Activated CD4-positive, alpha-beta T cell treated with anti-CD3 and anti-CD28 coated beads, Interleukin-2, Interleukin-4, amounts not matched to agents 100 ng/mL and 50 ng/mL, durations not matched to agents 16 hours and 8 hours (primary cell): Measurements from ENCODE around the gene TINAGL1.

Experiments used
- DNase-seq: peaks from one replicate; pipeline ENCODE4 v3.0.0-alpha.2; 2020; ENCODE audit warnings: low spot score

TINAGL1 gene

DNA sequence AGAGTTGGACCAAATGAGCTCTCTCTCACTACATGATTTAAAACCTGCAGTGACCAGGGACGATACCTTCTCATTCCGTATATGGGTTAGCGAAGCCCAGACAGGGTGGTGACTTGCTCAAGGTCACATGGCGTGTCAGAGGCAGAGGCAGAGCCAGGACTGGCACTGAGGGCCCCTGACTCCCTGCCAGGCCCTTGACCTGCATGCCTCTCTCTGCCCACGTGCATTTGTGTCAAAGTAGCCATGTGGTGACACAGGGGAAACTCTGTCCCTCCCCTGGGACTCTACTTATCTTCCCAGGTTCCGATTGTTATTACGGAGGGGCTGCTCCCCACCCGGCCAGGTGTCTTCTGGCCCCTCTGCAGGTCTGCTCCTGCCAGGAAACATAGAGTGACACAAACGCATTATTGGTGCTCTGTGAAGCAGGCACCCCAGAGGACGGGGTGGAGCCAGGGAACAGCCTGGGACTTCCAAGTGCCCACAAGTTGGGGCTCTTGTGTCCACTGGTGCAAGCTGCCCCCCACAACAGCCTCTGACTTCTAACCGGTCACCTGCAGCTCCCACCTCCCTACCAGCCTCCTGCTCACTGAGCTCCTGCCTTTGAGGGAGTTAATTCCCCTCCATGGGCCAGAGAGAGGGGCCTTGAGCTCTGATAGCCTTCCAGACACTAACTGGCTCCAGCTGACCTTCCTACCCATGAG, 7.3 kb upstream of the TINAGL1 start:
- DNase-seq = no peak

DNA sequence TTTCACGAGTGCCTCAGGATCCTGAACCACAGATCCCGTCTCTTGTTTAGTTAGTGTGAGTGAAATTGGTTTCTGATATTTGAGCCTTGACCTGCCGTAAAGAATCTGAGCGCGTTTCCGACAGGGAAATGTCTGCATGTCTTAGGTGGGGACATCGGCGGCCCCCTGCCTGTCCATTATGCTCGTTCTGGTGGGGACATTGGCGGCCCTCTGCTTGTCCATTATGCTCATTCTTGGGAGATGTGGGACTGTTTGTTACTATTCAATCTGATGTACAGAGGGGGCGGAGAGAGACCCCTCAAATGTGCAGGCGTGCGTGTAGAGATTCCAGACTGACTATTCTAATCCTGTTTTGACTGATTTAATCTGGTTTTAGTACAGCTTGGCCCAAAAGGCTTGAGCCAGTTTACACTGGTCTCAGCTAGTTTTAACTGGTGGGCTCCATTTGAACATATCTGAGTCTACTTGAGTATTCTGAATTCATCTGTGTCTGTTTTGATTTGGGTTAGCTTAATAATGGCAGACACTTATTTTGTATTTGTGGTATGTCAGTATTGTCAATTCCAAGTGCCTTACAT, 6.6 kb upstream of the TINAGL1 start:
- no peak for DNase-seq

DNA sequence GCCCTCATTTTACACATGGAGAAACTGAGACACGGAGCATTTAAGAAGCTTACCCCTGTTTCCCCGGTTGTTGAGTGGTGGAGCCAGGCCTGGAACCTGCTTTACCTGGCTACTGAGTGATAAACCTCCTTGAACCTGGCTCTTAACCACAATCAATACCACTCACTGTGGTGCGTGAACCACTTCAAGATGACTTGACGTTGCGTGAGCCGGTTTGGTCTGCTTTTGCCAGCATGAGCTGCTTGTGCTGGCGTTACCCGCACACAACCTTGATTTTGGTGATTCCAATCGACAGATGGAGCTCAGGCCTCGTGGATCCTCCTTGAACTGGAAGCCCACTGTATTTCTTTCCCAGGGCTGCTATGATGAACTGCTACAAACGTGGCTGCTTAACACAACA, 6.1 kb upstream of the TINAGL1 start:
- DNase-seq = no peak

DNA sequence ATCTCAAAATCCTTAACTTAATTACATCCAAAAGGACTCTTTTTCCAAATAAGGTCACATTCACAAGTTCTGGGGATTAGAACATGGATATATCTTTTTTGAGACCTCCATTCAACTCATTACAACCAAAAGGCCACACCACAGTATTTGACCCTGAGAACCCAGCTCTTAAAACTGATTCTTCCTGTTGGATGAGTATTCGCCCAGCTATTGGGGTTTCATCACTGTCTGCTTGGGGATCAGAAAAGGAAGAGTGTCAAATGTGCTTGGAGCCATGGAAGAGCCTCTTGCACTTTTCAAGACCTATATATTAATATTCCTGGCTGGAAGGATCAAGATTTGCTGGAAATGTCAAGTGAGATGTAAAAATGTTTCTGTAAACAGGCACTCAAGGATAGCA, 5.4 kb upstream of the TINAGL1 start:
- no peak for DNase-seq

DNA sequence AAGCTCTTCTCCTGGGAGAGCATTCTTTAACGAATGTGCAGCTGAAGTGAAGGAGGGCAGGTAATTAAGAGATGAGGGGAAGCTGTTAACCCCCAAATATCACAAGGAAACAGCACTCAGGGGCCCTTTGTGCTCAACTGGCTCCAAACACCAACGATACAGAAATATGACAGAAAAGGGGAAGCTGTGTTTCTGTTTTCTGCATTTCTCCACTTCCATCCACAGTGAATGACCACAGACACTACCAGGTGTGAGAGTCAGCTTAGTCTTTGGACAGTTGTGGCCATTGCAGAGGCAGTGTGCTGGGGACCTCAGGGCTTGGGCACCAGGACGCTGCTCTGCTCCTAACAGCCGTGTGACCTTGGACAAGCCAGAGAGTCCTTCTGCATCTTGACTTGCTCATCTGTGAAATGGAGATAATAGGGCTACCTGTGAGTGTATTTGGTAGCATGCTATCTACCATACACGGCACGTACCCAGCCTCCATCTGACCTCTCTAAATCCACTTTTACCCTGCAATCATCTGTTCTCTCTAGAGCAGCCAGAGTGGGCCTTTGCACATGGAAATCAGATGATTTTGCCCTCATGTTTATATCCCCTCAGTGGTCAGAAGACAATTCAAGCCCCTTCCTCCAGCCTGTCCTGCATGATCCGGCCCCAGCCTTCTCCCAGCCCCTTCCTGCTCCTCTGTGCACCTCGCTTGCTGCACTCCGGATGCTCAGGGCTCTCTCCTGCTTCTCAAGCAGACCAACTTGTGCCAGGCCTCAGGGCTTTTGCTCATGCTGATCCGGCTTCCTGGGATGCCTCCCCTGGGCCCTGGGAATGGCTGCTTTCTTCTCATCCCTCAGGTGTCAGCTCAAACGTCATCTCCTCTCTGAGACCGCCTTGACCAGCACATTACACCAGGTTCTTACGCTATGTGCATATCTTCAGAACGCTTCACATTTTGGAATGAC, 4.7 kb upstream of the TINAGL1 start:
- DNase-seq = no peak

DNA sequence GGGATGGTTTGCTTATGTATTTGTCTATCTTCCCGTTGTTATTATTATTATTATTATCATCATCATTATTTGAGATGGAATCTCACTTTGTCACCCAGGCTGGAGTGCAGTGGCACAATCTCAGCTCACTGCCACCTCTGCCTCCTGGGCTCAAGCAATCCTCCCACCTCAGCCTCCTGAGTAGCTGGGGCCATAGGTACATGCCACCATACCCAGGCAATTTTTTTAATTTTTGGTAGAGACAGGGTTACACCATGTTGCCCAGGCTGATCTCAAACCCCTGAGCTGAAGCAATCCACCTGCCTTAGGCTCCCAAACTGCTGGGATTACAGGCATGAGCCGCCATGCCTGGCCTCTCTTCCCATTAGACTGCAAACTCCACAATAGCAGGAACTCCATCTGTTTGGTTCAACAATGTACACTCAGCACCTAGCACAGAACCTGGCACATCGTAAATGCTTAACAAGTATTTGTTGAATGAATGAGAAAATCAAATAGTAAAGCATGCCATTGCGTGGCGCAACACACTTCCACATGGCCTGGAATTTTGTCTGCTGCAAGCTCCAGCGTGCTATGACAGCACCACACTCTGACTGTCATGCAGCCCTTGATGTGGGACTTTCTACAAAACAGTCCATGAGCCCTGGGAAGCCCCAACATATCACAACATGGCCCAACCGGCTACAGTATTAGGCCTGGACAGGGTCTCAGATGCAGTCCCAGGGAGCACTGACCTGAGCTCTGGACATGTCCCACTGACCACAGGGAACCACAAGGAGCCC, 3.8 kb upstream of the TINAGL1 start:
- no peak for DNase-seq

DNA sequence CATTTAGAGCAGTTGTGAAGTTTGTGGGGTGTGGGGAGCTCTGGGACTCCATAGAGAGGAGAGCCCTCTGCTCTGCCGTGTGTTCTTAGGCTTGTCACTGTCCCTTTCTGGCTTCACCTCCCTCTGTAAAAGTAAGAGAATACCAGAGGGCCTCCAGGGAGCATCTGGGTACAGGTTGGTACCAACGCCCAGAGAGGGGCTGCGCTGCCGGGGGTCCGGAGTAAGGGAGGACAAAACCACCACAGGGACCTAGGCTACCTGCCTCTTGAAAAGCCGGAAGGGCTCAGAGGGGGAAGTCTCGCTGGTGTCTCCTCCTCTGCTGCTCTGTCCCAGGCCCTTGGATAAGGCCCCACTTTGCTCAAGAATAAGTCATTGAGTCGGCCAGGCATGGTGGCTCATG, 3.1 kb upstream of the TINAGL1 start:
- no peak for DNase-seq

DNA sequence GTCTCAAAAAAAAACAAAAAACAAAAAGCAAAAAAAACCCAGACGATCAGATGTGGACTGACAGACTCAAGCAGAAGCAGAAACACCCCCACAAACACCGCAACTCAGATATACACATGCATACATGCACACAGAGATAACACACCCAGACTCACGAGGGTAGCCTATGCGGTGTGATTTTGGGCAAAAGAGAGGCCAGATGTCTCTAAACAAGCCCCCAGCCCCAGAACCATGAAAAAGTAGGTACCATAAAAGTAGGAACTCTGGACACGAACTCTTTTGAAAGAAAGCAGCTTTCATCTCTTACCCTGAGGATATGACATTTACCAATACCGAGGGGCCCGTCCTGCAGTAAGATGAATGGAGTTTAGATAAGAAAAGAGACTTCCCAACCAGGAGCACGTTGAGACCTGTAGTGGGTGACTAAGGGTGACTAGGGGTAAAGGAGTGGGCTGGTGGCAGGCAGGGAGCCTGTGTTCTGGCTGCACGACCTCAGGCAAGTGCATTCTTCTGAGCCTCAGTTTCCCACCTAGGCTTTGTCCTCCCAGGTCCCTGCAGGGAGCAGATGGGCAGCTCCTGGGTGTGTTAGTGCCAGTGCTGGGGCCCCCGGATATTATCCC, 1.5 kb upstream of the TINAGL1 start:
- no peak for DNase-seq

DNA sequence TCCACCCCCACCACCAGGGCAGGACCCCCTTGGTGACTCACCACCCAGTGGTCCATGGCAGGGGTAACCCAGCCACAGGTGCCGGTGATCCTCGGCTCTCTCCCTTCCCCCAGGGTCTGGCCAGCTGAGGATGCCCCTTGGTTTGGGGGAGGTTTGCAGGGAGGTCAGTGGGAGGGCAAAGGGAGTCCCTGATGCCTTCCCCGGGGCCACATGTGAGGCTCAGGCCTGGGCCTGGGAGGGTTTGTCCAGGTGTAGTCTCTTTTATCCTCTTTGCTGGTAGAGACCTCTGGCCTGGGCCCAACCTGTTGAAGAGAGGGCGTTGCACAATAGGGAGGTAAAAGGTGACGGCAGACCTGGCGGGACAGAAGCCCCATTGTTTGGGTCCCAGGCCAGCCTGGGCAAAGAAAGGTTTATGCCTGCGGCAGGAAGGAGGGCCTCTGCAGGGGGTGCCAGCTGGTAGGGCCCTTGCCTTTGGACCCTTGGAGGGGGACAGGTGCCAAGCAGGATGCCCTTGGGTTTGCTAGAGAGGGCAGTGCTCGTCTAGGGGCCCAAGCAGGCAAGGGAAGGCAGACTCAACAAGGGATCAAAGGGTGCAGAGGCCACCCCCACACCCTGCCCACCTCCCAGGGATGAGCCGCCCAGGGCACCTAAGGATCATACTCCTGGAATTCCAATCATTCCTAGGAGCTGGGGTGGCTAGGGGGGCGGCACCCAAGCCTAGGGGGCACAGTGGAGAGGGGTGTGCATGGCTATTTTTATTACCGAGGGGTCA, 760 bp upstream of the TINAGL1 start:
- DNase-seq = no peak

DNA sequence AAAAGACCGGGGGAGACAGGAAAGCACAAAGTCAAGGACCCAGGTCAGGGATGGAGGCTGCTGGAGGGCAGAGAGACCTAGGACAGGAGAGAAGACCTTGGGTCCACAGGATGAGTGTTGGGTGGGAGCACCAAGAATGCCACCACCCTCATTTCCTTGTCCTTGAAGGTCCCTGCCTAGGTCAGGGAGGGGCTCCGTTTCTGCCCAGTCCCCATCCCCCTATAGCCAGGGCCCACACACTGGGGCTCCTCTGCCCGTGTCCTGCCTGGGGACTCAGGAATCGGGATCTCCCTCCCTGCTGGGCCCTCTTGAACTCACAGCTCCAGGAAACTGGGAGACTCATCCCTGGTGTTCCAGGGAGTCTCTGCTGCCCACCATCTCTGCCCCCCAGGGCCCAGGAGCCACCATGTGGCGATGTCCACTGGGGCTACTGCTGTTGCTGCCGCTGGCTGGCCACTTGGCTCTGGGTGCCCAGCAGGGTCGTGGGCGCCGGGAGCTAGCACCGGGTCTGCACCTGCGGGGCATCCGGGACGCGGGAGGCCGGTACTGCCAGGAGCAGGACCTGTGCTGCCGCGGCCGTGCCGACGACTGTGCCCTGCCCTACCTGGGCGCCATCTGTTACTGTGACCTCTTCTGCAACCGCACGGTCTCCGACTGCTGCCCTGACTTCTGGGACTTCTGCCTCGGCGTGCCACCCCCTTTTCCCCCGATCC, 584 bp downstream of the TINAGL1 start:
- DNase-seq = no peak

DNA sequence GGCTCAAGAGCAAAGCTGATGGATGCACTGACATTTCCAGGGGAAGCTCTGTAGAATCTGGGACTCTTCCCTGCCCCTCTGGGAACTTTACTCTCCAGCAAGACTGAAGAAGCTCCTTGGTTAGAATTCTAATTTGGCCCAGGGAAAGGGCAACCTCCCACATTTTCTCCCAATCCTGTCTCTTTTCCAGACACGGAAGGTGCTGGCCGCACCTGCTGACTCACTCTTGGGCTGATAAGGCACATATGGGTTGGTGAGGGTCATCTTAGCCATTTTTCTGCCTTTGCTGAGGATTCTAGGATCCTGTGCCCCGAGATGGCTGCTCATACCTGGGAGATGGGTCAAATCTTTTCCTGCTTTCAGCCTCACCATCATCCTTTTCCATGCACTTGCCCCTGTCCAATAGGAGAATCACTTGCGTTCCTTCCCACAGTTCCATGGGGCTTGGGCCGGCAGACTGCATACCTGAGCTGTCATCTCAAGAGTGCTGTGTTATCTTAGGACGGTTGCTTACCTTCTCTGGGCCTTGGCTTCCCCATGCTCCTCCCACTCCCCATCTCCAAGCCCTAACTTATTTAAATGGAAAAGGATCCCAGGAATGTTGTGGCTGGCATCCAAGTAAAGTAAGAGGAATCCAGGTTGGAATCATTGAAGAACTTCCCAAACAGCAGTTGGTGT, 1.3 kb downstream of the TINAGL1 start:
- DNase-seq = no peak

DNA sequence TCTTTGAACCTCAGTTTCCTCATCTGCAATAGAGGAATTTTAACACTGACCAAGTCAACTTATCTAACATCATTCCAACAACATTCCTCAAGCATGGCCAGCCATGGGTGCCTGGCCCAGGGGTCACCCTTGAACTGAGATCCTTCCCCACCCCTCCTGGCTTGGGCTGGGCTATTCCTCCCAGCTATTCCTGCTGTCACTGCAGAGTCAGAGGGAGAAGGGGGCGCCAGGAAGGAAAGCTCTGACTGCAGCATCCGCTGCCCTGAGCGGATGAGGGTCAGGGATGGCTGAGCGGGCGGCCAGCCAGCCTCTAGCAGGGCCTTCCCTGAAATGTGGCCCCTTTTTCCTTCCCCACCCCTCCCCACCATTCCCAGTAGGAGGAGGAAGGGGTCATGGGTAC, 3.1 kb downstream of the TINAGL1 start:
- no peak for DNase-seq

DNA sequence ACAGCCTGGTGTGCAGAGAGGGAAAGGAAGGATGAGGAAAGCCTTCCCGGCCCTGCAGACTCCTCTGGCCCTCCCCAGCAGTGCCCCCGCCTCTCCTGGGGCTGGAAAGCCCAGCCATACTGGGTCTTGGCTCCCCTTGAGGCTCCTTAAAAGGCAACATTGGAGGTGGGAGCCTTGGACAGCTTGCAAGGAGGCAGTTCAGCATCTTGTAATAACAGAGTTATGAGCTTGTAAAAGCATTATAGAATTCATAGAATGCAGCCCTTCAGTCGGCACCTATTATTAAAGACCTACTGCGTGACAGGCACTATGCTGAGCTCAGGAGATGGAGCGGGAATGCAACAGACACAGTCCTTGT, 4.2 kb downstream of the TINAGL1 start:
- DNase-seq = no peak

DNA sequence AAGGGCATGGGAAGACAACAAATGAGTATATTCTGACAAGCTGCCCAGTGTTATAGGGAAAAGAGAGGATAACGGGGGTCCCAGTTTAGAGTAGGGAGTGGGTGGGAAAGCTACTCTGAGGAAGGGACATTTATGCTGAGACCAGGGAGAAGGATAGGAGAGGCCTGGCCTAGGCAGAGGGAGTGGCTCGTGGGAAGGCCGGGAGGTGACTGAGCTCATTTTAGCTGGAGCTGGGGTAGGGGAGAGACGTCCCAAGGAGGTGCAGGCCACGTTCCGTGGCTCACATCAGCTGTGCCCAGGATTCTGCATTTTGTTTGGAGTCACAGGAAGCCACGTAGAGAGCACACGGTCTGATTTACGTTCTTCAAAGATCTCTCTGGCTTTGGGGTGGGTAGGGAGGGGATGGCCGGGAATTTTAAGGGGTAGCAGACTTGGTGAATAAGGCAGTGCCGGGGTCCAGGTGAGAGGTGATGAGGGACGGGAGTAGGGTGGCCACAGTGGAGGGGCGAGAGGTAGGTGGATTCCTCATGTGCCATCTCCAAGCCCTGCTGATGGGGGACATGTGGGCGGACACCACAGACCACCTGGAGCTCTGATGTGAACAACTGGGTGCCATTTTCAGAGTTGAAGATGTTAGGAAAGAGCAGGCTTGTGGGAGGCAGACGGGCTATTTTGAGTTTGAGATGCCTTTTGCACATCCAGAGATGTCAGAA, 4.7 kb downstream of the TINAGL1 start:
- no peak for DNase-seq

DNA sequence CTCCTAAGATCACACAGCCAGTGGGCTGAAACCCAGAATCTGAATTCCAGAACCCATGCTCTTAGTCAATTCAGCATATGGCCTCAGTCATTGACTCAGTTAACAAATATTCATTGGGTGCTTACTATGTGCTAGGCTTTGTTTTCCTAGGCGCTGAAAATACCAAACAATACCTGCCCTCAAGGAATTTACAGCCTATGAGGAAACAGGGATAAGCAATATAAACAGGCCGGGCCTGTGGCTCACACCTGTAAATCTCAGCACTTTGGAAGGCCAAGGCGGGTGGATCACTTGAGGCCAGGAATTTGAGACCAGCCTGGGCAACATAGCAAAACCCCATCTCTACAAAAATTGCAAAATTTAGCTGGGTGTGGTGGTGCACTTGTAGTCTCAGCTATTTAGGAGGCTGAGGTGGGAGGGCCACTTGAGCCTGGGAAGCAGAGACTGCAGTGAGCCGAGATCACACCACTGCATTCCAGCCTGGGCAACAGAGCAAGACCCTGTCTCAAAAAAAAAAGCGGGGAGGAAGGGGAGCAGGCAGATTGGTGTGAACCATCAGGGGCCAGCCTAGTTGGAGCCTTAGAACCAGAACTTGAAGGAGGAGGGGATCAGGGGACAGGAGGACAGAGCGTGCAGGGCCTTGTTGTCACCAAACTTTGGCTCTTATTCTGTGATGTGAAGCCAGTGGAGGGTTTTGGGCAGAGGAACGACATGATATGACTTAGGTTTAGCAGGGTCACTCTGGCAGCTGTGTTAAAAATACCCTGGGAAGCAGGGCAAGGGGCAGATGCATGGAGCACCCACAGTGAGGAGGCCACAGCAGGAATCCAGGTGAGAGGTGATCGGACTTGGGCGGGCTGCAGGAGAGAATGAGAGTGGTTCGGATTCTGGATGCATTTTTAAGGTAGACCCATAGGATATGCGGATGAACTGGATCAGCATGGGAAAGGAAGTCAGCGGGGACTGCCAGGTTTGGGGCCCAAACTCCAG, 5.8 kb downstream of the TINAGL1 start:
- DNase-seq = no peak

DNA sequence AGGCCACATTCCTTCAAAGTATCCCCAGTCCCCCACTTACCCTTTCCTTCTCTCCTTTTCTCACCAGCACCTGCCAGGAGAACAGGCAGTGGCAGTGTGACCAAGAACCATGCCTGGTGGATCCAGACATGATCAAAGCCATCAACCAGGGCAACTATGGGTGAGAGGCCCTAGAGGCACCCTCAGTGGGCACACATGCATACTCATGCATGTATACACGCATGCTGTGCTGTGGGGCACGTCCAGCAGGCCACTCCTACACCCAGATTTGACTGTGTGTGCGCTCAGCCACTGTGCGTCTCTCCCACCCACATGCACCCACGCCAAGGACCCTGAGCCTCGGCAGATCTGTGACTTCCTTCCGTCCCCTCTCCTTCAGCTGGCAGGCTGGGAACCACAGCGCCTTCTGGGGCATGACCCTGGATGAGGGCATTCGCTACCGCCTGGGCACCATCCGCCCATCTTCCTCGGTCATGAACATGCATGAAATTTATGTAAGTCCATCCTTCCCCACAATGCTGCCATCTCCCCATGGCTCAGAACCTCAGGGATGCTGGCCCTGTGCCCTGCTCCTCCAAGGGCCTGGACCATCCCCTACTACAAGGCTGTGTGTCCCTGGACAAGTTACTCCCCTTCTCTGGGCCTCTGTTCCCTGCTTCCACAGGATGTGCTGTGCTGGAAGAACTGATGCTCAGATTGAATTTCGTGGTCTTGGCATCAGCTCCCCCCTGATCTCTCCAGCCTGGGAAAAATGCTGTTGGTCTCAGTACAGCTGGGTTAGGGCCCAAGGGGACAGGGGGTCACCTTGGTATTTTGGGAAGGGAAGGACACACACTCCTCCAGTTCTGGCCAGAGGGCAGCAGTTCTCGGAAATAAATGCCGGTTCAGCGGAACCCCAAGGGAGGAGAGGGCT, 7.0 kb downstream of the TINAGL1 start:
- no peak for DNase-seq
